SK-N-SH (cell line): Measurements from ENCODE around the gene TSPAN15. TPM values are rescaled to one million over a fixed set of nuclear protein-coding genes. Genes with fewer than 3 reads are reported as not detected.

ENCODE experiments used
- CTCF ChIA-PET: fragments of 300-600, 350-600 bp; formaldehyde crosslinking; extraction: SDS; loops from one replicate; lab custom pipeline; 2021; lab: Yijun Ruan, JAX
- POLR2A ChIA-PET: fragments of 350-600 bp; sonication (Branson Sonifier 250); formaldehyde crosslinking; extraction: SDS; loops from one replicate; lab custom pipeline; 2020; ENCODE audit warnings: antibody characterized with exemption, inconsistent platforms; lab: Yijun Ruan, JAX
- DNase-seq: peaks from one replicate; pipeline ENCODE4 v3.0.0; 2012
- H2AFZ ChIP-seq: fragments of 200-600 bp; sonication (generic); 2 replicates; pipeline ENCODE4 v1.8.1; 2016; ENCODE audit warnings: antibody characterized with exemption, mild to moderate bottlenecking, low read depth
- H3F3A ChIP-seq: fragments of 200-600 bp; sonication (generic); replicated peaks from 2 replicates; pipeline ENCODE3; 2016; ENCODE audit warnings: antibody characterized with exemption, mild to moderate bottlenecking; ENCODE audit not compliant: insufficient read depth
- H3K27ac ChIP-seq, 2 experiments: fragments of 200-500 bp in 1 of 2; fragments of 200-600 bp in 1 of 2; sonication (Bioruptor generic) in 1 of 2; sonication (generic), shearing (Covaris generic) in 1 of 2; 2 replicates each; pipeline versions ENCODE4 v1.5.1 to v1.6.1; 2014 to 2016; ENCODE audit warnings: low read depth in 2 of 2, inconsistent platforms in 1 of 2, low read length in 1 of 2, mild to moderate bottlenecking in 1 of 2, mixed read lengths in 1 of 2
- H3K27me3 ChIP-seq: fragments of 200-600 bp; sonication (generic), shearing (Covaris generic); 2 replicates; pipeline ENCODE4 v1.6.1; 2016; ENCODE audit warnings: mixed run types; ENCODE audit not compliant: insufficient read depth
- H3K36me3 ChIP-seq, 2 experiments: fragments of 200-500 bp in 1 of 2; fragments of 200-600 bp in 1 of 2; sonication (Bioruptor generic) in 1 of 2; sonication (generic) in 1 of 2; replicated peaks in 1 of 2; 2 replicates each; pipeline versions ENCODE3 to v1.5.1; 2014 to 2016; ENCODE audit warnings: low read length in 1 of 2, mild to moderate bottlenecking in 1 of 2; ENCODE audit not compliant: insufficient read depth in 2 of 2, control insufficient read depth in 1 of 2
- H3K4me1 ChIP-seq, 2 experiments: fragments of 200-500 bp in 1 of 2; fragments of 200-600 bp in 1 of 2; sonication (Bioruptor generic) in 1 of 2; sonication (generic), shearing (Covaris generic) in 1 of 2; 2 replicates each; pipeline versions ENCODE4 v1.5.1 to v1.6.1; 2014 to 2016; ENCODE audit warnings: low read depth in 1 of 2, low read length in 1 of 2, mixed run types in 1 of 2; ENCODE audit not compliant: insufficient read depth in 2 of 2, control insufficient read depth in 1 of 2
- H3K4me2 ChIP-seq: fragments of 200-600 bp; sonication (generic), shearing (Covaris generic); 2 replicates; pipeline ENCODE4 v1.6.1; 2017; ENCODE audit warnings: mixed run types
- H3K4me3 ChIP-seq, 2 experiments: fragments of 200-500 bp in 1 of 2; fragments of 200-600 bp in 1 of 2; sonication (Bioruptor generic) in 1 of 2; sonication (generic), shearing (Covaris generic) in 1 of 2; 2 replicates each; pipeline versions ENCODE4 v1.5.1 to v1.8.1; 2014 to 2016; ENCODE audit warnings: low read depth in 2 of 2, inconsistent platforms in 1 of 2, low read length in 1 of 2, mild to moderate bottlenecking in 1 of 2, mixed read lengths in 1 of 2, moderate library complexity in 1 of 2
- H3K79me2 ChIP-seq: fragments of 200-600 bp; sonication (generic); 2 replicates; pipeline ENCODE4 v1.8.1; 2017; ENCODE audit warnings: mild to moderate bottlenecking; ENCODE audit not compliant: insufficient read depth
- H3K9ac ChIP-seq: fragments of 200-600 bp; sonication (generic); 2 replicates; pipeline ENCODE4 v1.6.1; 2017; ENCODE audit warnings: mixed run types
- H3K9me2 ChIP-seq: fragments of 200-600 bp; sonication (generic); 2 replicates; pipeline ENCODE4 v1.6.1; 2017; ENCODE audit warnings: mixed run types
- H3K9me3 ChIP-seq: fragments of 200-600 bp; sonication (generic); 2 replicates; pipeline ENCODE4 v1.6.1; 2017; ENCODE audit warnings: mixed run types, mild to moderate bottlenecking, moderate library complexity
- H4K20me1 ChIP-seq: fragments of 200-600 bp; sonication (generic); 2 replicates; pipeline ENCODE4 v1.6.1; 2017; ENCODE audit warnings: mild to moderate bottlenecking, mixed run types; ENCODE audit not compliant: insufficient read depth
- EP300 ChIP-seq, 2 experiments: IDR thresholded peaks; 2 replicates each; pipeline versions ENCODE4 v1.4.0 to v1.6.1; 2012; ENCODE audit warnings: borderline replicate concordance in 1 of 2, low read depth in 1 of 2, low read length in 1 of 2
- FOSL2 ChIP-seq: IDR thresholded peaks from 2 replicates; pipeline ENCODE4 v1.4.0; 2012; ENCODE audit warnings: low read depth, mild to moderate bottlenecking, moderate library complexity, borderline replicate concordance
- FOXM1 ChIP-seq: IDR thresholded peaks from 2 replicates; pipeline ENCODE4 v1.4.0; 2012; ENCODE audit warnings: low read depth, mild to moderate bottlenecking
- GABPA ChIP-seq: IDR thresholded peaks from 2 replicates; pipeline ENCODE4 v1.4.0; 2012; ENCODE audit warnings: low read depth, mild to moderate bottlenecking
- GATA2 ChIP-seq: sonication (generic); formaldehyde crosslinking; IDR thresholded peaks from 2 replicates; pipeline ENCODE4 v1.5.0; 2020; ENCODE audit warnings: mild to moderate bottlenecking, missing genetic modification reagents
- IRF3 ChIP-seq: fragments of 150-350 bp; IDR thresholded peaks from 2 replicates; pipeline ENCODE4 v1.6.1; 2016; ENCODE audit warnings: mild to moderate bottlenecking, low read depth, low read length
- MEF2A ChIP-seq: IDR thresholded peaks from 2 replicates; pipeline ENCODE4 v1.4.0; 2012; ENCODE audit warnings: low read depth, borderline replicate concordance
- NFIC ChIP-seq: IDR thresholded peaks from 2 replicates; pipeline ENCODE4 v1.4.0; 2012; ENCODE audit warnings: borderline replicate concordance
- NRF1 ChIP-seq: IDR thresholded peaks from 2 replicates; pipeline ENCODE4 v1.6.1; 2012; ENCODE audit warnings: low read depth, mild to moderate bottlenecking, low read length
- PBX3 ChIP-seq: IDR thresholded peaks from 2 replicates; pipeline ENCODE4; 2012
- POLR2AphosphoS5 ChIP-seq: IDR thresholded peaks from 2 replicates; pipeline ENCODE4 v1.6.1; 2012; ENCODE audit warnings: low read depth, low read length
- REST ChIP-seq: IDR thresholded peaks from 2 replicates; pipeline ENCODE4 v1.6.1; 2012; ENCODE audit warnings: mild to moderate bottlenecking, low read depth, low read length, moderate library complexity
- RFX5 ChIP-seq: IDR thresholded peaks from 2 replicates; pipeline ENCODE4 v1.6.1; 2012; ENCODE audit warnings: mild to moderate bottlenecking, improper control_type of control experiment, low read length
- RXRA ChIP-seq: IDR thresholded peaks from 2 replicates; pipeline ENCODE4 v1.4.0; 2012; ENCODE audit warnings: low read depth, mild to moderate bottlenecking, borderline replicate concordance
- SMC3 ChIP-seq: IDR thresholded peaks from 2 replicates; pipeline ENCODE4 v1.6.1; 2012; ENCODE audit warnings: low read depth, low read length, improper control_type of control experiment
- TAF1 ChIP-seq: IDR thresholded peaks from 2 replicates; pipeline ENCODE4 v1.6.1; 2012; ENCODE audit warnings: low read depth, mild to moderate bottlenecking, low read length, moderate library complexity, borderline replicate concordance
- TEAD4 ChIP-seq: IDR thresholded peaks from 2 replicates; pipeline ENCODE4 v1.4.0; 2012; ENCODE audit warnings: mild to moderate bottlenecking, borderline replicate concordance; ENCODE audit not compliant: insufficient read depth
- USF1 ChIP-seq: IDR thresholded peaks from 2 replicates; pipeline ENCODE4 v1.4.0; 2012; ENCODE audit warnings: low read depth, borderline replicate concordance
- USF2 ChIP-seq: fragments of 150-350 bp; IDR thresholded peaks from 2 replicates; pipeline ENCODE4 v1.6.1; 2017; ENCODE audit warnings: antibody characterized with exemption, low read length, low read depth, borderline replicate concordance
- YY1 ChIP-seq: IDR thresholded peaks from 2 replicates; pipeline ENCODE4 v1.4.0; 2012; ENCODE audit warnings: low read depth, mild to moderate bottlenecking
- WGBS: methylation state at CpG from one replicate; pipeline ENCODE4 v1.1.6; 2017; ENCODE audit warnings: low lambda C conversion rate; 5-methylcytosine and 5-hydroxymethylcytosine counted together
- polyA plus RNA-seq, 3 experiments: library from polyadenylated mRNA; depleted of rRNA; stranded (reverse); fragments of >200 nt; gene quantifications; 2 replicates each; pipeline ENCODE4 v1.2.3, GENCODE V29; 2012

The TSPAN15 gene
- polyA plus RNA-seq, 1 of the 3 experiments (the other 2 are of a cell fraction): 8.5 TPM

GRCh38 chr10:69443354-69443753, 7.9 kb upstream of the TSPAN15 start:
- WGBS: 90% methylated on average over 1 of the region's 1 CpG
- H3K79me2 ChIP-seq: no peaks in the 10 kb centered on the region
- DNase-seq: no peak
- POLR2A ChIA-PET: no interaction called here
- no peak overlapping the region for H3K27ac ChIP-seq
- no peak overlapping the region for H2AFZ ChIP-seq
- H3F3A ChIP-seq: peaks cover 20% of the 10 kb centered on the region
- TF ChIP-seq GATA2 (CRISPR knock-in tag) (no peak), FOSL2 (no peak), YY1 (no peak), PBX3 (no peak), USF2 (no peak), FOXM1 (no peak), USF1 (no peak), EP300 (IDR thresholded peaks at IDR 0.05; ENCODE audit: borderline replicate concordance in 1 of 2, low read depth in 1 of 2, low read length in 1 of 2) (no peak), TEAD4 (no peak), RFX5 (no peak)
- TF ChIP-seq, all 33 proteins: peak for 0
- Histone ChIP-seq H4K20me1 (no peaks in the 10 kb centered on the region), H3K9me2 (no peaks in the 10 kb centered on the region), H3K27me3 (no peaks in the 10 kb centered on the region), H3K36me3 (no peaks in the 10 kb centered on the region), H3K4me3 (no peak overlapping the region), H3K9me3 (no peaks in the 10 kb centered on the region), H3K4me2 (no peak overlapping the region), H3K9ac (no peak overlapping the region), H3K4me1 (peaks cover 10 to 29% of the 10 kb centered on the region in 2 experiments)
- CTCF ChIA-PET: interaction anchor here (0.8 kb wide), 1 partner anchor 472 kb away, joined by 3 read pairs; no protein-coding TSS in a partner anchor

- no peaks in the 10 kb centered on the region for H4K20me1 ChIP-seq
- WGBS: 71% methylated on average over 4 of the region's 4 CpGs
- H3K4me1 ChIP-seq: peaks cover 2 to 29% of the 10 kb centered on the region in 2 experiments; a peak in 3 of 4 replicates
- no peak overlapping the region for H3K27ac ChIP-seq
- no peaks in the 10 kb centered on the region for H3K9me3 ChIP-seq
- H3K9ac ChIP-seq: no peak overlapping the region
- no peak overlapping the region for H3K4me2 ChIP-seq
- H3K79me2 ChIP-seq: no peaks in the 10 kb centered on the region
- no peak overlapping the region for H2AFZ ChIP-seq
- H3K27me3 ChIP-seq: no peaks in the 10 kb centered on the region
- H3K36me3 ChIP-seq: no peaks in the 10 kb centered on the region
- H3F3A ChIP-seq: peaks cover 20% of the 10 kb centered on the region
- CTCF ChIA-PET: interaction anchor here (1.7 kb wide), 1 partner anchor 10 kb away, joined by 4 read pairs; no protein-coding TSS in a partner anchor
- POLR2A ChIA-PET: no interaction called here
- H3K4me3 ChIP-seq: no peak overlapping the region
- DNase-seq: no peak
- H3K9me2 ChIP-seq: no peaks in the 10 kb centered on the region
- TF ChIP-seq USF1 (no peak), SMC3 (no peak), NFIC (no peak), MEF2A (no peak), RXRA (no peak), REST (no peak), GABPA (no peak), IRF3 (no peak), POLR2AphosphoS5 (no peak), TAF1 (no peak), NRF1 (no peak)
These were observed 6.2 kb upstream of the TSPAN15 start for GRCh38 chr10:69445041-69445440.
